B cell (primary cell): ENCODE measurements around the gene TPD52L3. TPM values are rescaled to one million over a fixed set of nuclear protein-coding genes. Genes with fewer than 3 reads are reported as not detected.

Experiments used
- polyA plus RNA-seq: library from polyadenylated mRNA; depleted of rRNA; stranded (reverse); fragments of >200 nt; gene quantifications from 2 replicates; pipeline ENCODE4 v1.2.3, GENCODE V29; 2012
- total RNA-seq, 2 donors: library from RNA; stranded (reverse); fragments of 120-200 nt in 1 of 2; gene quantifications; 1 replicate in 1 of 2; 2 replicates in 1 of 2; pipeline versions ENCODE4 v1.2.3 to v1.2.4, GENCODE V29; 2013 to 2022

The TPD52L3 gene
- total and polyA plus RNA-seq, 2 donors (not counting 1 experiment from before 2014, with no cell fraction given) = not detected

Other genes starting within 250 kb of the TPD52L3 start
- gene IL33, start 112.6 kb upstream of the TPD52L3 start, total RNA-seq = not detected in 2 replicates
- gene IL33, start 112.6 kb upstream of the TPD52L3 start, polyA plus RNA-seq = not detected in 2 replicates
- 153 and 171 TPM in 2 replicates for gene UHRF2, start 84.8 kb downstream of the TPD52L3 start, total RNA-seq
- 85.6 and 160 TPM in 2 replicates for gene UHRF2, start 84.8 kb downstream of the TPD52L3 start, polyA plus RNA-seq